Stimulated activated CD4-positive, alpha-beta T cell treated with anti-CD3 and anti-CD28 coated beads, Interleukin-15, amount 100 ng/mL, for 48 hours (primary cell): ENCODE results near the gene ST3GAL2.
"Not testable (repeated sequence)": the region's sequence is repeated elsewhere in the genome, so short reads cannot be mapped to it uniquely, and the experiment has no call there.

Source experiments
- DNase-seq, 2 donors: peaks; one replicate each; pipeline ENCODE4 v3.0.0-alpha.2; 2020; ENCODE audit warnings: low read depth in 2 of 2

ST3GAL2 gene

DNA sequence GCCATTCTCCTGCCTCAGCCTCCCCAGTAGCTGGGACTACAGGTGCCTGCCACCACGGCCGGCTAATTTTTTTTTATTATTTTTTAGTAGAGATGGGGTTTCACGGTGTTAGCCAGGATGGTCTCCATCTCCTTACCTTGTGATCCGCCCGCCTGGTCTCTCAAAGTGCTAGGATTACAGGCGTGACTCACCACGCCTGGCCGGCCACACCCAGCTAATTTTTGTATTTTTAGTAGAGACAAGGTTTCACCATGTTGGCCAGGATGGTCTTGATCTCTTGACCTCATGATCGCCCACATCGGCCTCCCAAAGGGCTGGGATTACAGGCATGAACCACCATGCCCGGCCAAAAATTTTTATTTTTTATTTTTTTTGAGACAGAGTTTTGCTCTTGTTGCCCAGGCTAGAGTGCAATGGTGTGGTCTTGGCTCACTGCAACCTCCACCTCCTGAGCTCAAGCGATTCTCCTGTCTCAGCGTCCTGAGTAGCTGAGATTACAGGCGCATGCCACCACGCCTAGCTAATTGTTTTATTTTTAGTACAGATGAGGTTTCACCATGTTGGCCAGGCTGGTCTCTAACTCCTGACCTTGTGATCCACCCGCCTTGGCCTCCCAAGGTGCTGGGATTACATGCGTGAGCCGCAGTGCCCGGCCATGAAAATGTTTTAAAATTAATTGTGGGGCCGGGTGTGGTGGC is 52.5 kb downstream of the ST3GAL2 start:
- not testable (repeated sequence) for DNase-seq

DNA sequence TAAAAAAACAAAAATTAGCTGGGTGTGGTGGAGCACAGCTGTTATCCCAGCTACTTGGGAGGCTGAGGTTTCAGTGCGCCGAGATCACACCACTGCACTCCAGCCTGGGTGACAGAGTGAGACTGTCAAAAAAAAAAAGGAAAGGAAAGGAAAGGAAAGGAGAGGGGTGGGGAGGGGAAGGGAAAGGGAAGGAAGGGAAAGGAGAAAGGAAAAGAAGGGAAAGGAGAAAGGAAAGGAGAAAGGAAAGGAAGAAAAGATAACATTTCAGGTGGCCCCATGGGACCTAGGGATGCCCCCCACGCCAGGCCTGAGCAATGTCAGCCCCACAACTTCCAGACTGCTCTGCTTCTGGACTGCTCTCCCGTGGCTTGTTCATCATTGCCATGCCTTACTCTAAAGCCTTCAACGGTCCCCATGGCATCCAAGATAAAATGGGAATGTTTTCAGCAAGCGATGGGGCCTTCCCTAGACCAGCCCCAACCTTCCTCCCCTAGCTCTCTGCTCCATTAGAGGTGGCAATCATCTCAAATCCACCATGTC is 55.4 kb downstream of the ST3GAL2 start:
- no peak for DNase-seq

DNA sequence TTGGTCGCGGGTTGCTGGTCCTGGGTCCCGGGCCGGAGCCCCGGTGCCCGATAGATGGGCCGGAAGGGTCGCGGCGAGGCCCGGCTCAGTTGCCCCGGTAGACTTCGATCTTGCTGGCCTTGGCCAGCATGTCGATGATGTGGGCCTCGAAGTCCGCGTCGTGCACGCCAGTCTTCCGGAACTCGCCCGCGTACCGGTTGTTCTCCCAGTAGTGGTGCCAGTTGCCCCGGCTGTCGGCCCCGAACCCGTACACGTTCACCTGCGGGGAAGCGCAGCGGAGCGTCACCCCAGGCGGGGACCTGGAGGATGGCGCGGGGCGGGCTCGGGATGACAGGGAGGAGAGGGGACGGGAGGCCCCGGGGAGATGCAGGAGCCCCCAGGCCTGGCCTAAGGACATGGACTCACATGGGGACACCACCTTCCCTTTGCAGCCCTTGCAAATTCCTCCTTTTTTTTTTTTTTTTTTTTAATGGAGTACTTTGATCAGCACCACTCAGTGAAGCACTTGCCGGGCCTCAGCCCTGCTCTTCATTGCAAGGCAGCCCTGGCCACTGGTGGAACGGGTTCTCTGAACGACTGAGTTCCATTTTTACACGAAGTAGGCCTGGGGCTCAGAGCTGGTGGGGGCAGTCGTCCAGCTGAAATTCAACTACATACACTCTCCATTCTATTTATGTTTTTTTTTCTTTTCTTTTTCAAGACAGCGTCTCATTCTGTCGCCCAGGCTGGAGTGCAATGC is 57.1 kb downstream of the ST3GAL2 start:
- no peak for DNase-seq

DNA sequence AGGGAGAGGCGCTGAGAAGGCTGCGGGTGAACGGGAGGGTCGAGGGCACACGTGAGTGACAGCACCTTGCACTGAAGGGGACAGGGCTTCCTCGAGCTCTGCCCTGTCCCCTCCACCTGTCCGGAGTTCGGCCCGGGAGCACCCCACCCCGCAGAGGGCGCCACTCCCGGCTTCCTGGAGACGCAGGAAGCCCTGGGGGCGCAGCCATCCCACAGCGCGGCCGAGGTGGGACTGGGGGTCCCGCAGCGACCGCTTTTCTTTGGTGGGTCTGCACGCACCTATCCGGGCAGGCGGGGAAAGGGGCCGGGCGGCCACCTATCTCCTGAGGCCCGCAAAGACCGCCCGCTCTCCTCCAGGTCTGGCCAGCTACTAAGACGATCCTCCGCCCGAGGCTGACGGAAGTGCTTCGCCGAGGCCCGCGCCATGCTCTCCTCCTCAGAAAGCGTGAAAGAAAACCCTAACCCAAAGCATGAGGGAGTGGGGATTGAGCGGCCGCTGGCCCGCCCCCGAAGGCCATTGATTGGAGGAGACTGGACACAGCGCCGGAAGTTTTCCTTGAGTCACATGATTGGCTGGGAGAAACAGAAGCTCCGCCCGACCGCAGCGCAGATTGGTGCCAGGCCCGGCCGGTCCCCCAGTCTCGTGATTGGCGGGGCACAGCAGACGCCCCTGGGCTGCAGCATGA is 57.8 kb downstream of the ST3GAL2 start:
- DNase-seq, result peak; percentile 96

DNA sequence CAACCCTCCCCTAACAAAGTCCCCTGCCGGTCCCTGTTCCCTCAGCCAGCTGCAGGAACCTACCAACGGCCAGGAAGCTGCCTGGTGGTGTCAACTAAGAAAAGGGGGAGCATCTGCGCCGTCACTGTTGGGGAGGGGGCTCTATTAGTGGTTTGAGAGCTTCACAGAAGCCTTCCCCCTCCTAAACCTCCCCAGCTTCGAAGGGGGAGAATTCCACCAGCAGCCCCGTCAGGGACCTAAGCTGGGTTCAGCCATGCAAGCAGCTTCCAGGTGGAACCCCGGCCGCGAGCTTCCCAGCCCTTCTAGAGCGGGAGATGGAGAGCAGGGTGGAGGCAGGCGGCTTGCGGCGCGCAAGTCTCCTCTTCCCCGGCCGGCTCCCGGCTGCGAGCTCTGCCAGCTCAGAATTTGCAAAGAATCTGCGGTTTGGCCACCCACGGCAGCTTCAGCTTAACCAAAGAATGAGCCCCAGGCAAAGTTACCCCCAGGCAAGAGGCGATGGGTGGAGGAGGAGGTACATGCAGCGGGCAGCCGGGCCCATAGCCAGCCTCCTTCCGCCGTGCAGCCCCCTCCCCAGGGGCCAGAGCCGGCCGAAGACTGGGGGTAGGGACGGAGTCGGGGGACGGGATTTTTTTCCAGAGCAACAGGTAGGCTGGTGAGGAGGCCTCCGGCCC is 58.5 kb downstream of the ST3GAL2 start:
- DNase-seq, result peak; percentile 77 to 79

DNA sequence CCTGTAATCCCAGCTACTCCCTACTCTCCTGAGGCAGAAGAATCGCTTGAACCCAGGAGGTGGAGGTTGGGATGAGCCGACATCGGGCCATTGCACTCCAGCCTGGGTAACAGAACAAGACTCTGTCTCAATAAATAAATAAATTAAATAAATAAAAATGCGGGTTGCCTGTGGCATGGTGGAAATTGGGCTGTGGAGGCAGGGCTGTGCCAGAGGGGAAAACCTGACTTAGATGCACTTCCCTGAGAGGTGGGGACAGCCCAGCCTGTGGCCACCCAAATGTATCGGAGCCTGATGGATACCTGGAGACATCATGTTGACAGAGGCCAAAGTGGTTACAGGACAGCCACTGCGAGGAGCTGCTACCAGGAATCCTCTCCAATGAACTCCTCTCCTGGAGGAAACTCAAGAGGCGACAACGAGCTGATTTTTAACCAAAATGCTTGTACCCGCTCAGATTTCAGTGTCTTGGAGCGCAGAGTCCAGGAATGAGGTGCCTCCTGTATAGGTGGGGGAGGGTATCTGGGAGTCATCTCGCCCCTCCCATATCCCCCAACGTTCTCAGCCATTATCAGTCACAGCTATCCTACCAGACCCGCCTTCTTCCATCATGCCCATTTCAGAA is 59.9 kb downstream of the ST3GAL2 start:
- no peak for DNase-seq

DNA sequence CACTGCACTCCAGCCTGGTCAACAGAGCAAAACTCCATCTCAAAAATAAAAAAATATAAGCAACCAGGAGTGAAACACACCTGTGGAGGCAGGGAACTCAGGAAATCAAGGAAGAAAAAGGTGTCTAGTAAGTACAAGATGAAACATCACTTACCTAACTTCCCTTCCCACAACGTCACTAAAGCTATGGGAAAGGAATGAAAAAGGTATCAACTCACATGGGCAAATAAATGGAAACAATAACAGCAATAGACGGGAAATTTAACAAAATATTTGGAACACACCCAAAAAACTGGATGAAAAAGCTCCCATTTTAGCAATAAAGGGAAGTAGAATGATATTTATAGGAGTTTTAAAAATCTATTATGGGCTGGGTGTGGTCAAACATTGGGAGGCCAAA is 61.1 kb downstream of the ST3GAL2 start:
- no peak for DNase-seq

DNA sequence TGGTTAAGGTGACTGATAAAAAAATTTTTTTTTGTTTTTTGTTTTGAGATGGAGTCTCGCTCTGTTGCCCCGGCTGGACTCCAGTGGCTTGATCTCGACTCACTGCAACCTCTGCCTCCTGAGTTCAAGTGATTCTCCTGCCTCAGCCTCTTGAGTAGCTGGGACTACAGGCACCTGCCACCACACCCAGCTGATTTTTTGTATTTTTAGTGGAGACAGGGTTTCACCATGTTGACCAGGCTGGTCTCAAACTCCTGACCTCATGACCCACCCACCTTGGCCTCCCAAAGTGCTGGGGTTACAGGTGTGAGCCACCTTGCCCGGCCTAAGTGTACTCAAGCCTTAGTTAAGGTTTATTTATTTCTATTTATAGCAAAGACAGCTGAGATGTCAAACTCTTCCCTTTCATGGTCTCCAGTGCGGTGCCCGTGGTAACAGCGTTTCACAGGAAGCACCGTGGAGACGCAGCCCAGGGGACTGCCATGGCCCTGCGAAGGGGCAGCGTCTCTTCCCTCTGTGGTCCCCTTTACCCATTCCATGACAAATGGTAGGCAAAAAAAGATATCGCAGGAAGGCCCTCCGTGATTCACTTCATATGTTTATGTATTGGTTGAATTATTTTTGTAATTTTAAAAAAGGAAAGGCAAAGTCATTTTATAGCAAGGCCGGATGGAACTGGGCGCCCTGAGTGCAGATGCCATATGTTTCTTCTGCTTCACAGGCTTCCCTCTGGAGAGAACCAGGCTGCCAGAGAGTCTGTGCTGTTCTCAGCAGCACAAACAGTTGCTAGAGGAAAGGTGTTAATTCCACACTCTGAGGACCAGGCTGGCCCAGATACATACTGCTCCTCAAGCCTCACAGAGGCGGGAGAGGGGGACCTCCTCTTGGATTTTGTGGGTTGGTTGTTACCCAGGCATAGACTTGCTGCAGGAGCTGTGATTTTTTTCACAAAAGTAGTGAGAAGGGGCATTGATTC is 63.0 kb downstream of the ST3GAL2 start:
- no peak for DNase-seq

DNA sequence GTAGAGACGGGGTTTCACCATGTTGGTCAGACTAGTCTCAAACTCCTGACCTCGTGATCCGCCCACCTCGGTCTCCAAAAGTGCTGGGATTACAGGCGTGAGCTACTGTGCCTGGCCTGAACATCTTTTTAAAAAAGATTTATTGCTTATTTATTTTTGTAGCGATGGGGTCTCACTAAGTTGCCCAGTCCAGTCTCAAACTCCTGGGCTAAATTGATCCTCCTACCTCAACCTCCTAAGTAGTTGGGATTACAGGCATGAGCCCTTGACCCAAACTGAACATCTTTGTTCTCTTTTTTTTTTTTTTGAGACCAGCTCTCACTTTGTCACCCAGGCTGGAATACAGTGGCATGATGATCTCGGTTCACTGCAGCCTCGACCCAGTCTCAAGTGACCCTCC is 64.7 kb downstream of the ST3GAL2 start:
- DNase-seq, result no peak

DNA sequence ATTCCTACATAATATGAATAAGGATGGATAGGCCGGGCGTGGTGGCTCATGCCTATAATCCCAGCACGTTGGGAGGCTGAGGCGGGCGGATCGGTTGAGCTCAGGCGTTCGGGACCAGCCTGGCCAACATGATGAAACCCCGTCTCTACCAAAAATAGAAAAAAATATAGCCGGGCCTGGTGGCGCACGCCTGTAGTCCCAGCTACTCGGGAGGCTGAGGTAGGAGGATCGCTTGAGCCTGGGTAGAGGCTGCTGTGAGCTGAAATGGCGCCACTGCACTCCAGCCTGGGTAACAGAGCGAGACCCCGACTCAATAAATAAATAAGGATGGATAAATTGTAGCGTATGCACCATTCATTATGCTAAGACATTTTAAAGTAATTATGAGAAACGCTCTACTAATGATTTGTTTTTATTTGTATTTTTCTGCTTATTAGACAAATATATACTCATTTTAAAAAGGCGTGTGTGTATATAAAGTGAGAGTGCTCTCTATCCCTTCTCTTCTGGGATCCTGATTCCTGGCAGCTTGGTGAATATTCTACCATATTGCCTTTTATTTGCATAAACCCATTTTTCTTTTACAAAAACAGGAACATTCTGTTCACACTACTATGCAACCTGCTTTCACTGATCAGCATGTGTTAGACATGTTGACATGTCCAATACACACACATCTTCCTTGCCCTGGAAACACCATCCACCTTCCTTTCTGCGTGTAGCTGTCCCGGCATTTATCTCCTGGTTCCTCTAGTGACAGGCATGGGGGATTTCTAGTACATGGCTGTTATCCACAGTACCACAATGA is 65.8 kb downstream of the ST3GAL2 start:
- DNase-seq, result no peak

DNA sequence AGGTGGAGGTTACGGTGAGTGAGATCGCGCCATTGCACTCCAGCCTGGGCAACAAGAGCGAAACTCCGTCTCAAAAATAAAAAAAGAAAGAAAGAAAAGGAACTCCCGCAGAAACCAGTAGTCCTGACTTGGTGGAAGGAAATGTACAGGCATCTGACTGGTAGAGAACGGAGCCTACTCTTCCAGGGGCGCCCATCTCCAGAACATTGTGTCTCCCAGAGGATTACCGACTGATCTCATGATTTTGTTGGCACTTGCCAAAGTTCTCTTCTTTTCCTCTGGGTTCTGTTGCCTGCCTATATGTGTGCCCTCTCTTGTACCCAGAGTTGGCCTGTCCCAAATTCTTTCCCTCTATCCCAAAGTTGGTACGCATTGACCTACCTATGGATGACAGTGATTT is 68.0 kb downstream of the ST3GAL2 start:
- DNase-seq, result no peak

DNA sequence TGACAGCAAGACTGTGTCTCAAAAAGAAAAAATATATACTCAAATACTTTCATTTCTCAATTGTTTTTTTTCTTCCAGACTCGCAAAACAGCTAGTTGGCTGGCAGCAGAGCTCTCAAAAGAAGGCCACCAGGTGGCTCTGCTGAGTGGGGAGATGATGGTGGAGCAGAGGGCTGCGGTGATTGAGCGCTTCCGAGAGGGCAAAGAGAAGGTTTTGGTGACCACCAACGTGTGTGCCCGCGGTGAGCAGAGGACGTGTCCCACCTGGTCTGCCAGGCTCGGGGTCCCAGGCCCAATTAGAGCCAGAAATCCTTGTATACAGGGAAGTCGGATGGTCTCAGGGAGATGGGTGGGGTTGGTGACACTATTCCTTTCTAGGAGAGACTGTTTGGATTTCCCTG is 68.8 kb downstream of the ST3GAL2 start:
- DNase-seq, result peak in 1 of 2 donors; percentile 20

DNA sequence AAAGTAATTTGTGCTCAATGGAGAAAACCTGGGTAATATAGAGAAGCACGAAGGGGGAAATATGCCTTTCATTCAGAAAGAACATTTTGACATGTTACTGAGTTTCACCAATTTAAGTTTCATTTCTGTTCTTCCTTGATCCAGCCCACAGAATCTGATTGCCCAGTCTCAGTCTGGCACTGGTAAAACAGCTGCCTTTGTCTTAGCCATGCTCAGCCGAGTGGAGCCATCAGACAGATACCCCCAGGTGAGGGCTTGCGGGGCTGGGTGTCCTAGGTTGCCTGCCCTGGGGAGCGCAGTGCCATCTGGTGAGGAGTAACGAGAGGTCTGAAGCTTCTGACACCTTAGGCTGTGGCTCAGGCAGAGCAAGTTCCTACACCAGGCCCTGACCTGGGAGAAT is 74.5 kb downstream of the ST3GAL2 start:
- DNase-seq, result no peak

DNA sequence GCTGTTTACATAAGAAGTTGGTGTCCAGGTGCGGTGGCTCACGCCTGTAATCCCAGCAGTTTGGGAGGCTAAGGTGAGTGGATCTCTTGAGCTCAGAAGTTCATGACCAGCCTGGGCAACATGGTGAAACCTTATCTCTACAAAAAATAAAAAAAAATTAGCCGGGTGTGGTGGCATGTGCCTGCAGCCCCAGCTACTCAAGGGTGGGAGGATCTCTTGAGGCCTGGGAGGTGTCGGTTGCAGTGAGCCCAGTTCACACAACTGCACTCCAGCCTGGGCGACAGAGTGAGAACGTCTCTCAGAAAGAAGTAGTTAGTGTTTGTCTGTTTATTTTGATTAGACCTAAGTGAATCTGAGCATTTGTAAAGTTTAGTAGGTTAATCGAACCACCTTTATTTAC is 79.3 kb downstream of the ST3GAL2 start:
- no peak for DNase-seq

DNA sequence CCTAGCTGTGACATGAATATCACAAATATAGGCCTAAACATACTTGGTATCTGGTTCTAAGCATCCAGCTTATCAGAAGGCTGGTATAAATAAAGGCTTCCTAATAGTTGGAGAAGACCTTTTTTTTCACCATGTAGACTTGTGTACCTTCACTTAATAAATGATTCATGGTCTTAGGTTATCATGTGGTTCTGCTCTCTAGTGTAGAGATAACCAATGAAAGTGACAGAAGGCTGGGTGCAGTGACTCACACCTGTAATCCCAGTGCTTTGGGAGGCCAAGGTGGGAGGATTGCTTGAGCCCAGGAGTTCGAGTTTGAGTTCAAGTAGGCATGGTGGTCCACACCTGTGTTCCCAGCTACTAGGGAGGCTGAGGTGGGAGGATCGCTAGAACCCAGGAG is 89.1 kb downstream of the ST3GAL2 start:
- DNase-seq, result no peak

DNA sequence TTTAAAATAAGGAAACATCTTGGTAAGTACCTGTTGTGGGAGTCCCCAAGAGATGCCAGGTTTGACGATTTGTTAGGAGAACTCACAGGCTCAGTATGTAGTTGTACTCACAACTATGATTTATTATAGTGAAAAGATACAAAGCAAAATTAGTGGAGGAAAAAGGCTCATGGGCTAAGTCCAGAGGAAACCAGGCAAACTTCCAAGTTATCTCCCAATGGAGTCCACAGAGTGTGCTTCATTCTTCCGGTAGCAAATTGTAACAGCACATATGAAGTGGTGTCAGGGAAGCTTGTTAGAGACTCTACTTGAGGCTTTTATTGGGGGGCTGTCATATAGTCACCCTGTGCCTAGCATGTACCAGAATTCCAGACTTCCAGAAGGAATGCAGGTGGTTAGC is 89.9 kb downstream of the ST3GAL2 start:
- no peak for DNase-seq

DNA sequence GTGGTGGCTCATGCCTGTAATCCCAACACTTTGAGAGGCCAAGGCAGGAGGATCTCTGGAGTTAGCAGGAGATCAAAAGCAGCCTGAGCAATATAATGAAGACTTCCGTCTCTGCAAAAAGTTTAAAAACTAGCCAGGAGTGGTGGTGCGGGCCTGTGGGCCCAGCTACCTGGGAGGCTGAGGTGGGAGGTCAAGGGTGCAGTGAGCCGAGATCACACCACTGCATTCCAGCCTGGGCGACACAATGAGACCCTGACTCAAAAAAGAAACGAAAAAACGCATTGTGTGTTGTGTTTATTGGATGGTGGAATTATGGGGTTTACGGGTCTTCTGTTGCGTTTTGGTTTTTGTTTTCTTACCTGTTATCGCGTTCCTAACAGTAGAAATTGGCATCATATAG is 93.1 kb downstream of the ST3GAL2 start:
- DNase-seq, result no peak

DNA sequence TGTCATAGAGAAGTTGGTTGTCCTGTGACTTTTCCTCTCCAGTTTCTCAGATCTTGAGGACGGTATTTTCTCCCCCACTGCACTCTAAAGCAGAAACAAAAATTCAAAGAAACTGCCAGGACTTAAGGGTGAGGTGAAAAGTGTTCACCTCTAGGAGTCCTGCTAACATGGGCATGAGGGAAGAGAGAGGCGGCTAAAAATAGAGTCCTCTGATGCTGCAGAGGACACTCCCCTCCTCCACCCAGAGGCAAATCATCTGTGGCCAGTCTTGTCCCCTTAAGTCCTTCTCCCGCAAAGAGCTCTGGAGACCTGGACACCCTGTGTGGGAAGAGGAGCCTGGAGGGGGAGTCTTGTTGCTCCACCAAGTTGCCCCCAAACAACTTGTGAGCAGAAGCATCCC is 96.9 kb downstream of the ST3GAL2 start:
- DNase-seq, result no peak

DNA sequence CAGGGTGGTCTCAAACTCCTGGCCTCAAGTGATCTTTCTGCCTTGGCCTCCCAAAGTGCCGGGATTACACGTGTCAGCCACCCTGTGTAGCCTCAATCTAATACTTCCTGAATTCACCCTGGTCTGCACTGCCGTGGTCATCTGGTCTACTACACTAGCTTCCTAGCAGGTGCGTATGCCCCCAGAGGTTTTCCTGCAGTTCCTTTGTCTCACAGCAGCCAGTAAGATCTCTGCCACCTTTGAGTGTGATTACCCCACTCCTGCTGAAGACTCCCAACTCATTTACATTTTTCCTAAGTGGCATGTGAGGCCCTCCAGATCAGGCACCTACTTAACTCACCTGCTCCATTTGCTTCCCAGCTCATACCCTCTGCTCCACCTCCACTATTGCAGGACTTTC is 97.3 kb downstream of the ST3GAL2 start:
- DNase-seq, result no peak

DNA sequence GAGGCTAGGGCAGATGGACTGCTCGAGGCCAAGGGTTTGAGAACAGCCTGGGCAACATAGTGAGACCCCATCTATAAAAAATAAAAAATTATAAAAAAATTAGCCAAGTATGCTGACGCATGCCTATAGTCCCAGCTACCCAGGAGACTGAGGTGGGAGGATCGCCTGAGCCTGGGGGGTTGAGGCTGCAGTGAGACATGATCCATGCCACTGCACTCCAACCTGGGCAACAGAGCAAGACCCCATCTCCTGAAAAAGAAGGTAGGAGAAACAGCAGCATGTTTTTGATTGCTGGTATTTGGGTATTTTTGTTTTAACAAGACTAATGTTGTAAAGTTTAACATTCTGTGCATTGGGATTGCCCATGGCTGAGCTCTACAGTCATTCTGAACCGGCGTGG is 101.1 kb downstream of the ST3GAL2 start:
- DNase-seq, result no peak
